SK-N-SH (cell line): Measurements from ENCODE around the gene LRP1. TPM values are rescaled to one million over a fixed set of nuclear protein-coding genes. Genes with fewer than 3 reads are reported as not detected.

Experiments
- CTCF ChIA-PET: fragments of 300-600, 350-600 bp; formaldehyde crosslinking; extraction: SDS; loops from one replicate; lab custom pipeline; 2021; lab: Yijun Ruan, JAX
- POLR2A ChIA-PET: fragments of 350-600 bp; sonication (Branson Sonifier 250); formaldehyde crosslinking; extraction: SDS; loops from one replicate; lab custom pipeline; 2020; ENCODE audit warnings: antibody characterized with exemption, inconsistent platforms; lab: Yijun Ruan, JAX
- DNase-seq: peaks from one replicate; pipeline ENCODE4 v3.0.0; 2012
- H2AFZ ChIP-seq: fragments of 200-600 bp; sonication (generic); 2 replicates; pipeline ENCODE4 v1.8.1; 2016; ENCODE audit warnings: antibody characterized with exemption, mild to moderate bottlenecking, low read depth
- H3F3A ChIP-seq: fragments of 200-600 bp; sonication (generic); replicated peaks from 2 replicates; pipeline ENCODE3; 2016; ENCODE audit warnings: antibody characterized with exemption, mild to moderate bottlenecking; ENCODE audit not compliant: insufficient read depth
- H3K27ac ChIP-seq, 2 experiments: fragments of 200-500 bp in 1 of 2; fragments of 200-600 bp in 1 of 2; sonication (Bioruptor generic) in 1 of 2; sonication (generic), shearing (Covaris generic) in 1 of 2; 2 replicates each; pipeline versions ENCODE4 v1.5.1 to v1.6.1; 2014 to 2016; ENCODE audit warnings: low read depth in 2 of 2, inconsistent platforms in 1 of 2, low read length in 1 of 2, mild to moderate bottlenecking in 1 of 2, mixed read lengths in 1 of 2
- H3K27me3 ChIP-seq: fragments of 200-600 bp; sonication (generic), shearing (Covaris generic); 2 replicates; pipeline ENCODE4 v1.6.1; 2016; ENCODE audit warnings: mixed run types; ENCODE audit not compliant: insufficient read depth
- H3K36me3 ChIP-seq, 2 experiments: fragments of 200-500 bp in 1 of 2; fragments of 200-600 bp in 1 of 2; sonication (Bioruptor generic) in 1 of 2; sonication (generic) in 1 of 2; replicated peaks in 1 of 2; 2 replicates each; pipeline versions ENCODE3 to v1.5.1; 2014 to 2016; ENCODE audit warnings: low read length in 1 of 2, mild to moderate bottlenecking in 1 of 2; ENCODE audit not compliant: insufficient read depth in 2 of 2, control insufficient read depth in 1 of 2
- H3K4me1 ChIP-seq, 2 experiments: fragments of 200-500 bp in 1 of 2; fragments of 200-600 bp in 1 of 2; sonication (Bioruptor generic) in 1 of 2; sonication (generic), shearing (Covaris generic) in 1 of 2; 2 replicates each; pipeline versions ENCODE4 v1.5.1 to v1.6.1; 2014 to 2016; ENCODE audit warnings: low read depth in 1 of 2, low read length in 1 of 2, mixed run types in 1 of 2; ENCODE audit not compliant: insufficient read depth in 2 of 2, control insufficient read depth in 1 of 2
- H3K4me2 ChIP-seq: fragments of 200-600 bp; sonication (generic), shearing (Covaris generic); 2 replicates; pipeline ENCODE4 v1.6.1; 2017; ENCODE audit warnings: mixed run types
- H3K4me3 ChIP-seq, 2 experiments: fragments of 200-500 bp in 1 of 2; fragments of 200-600 bp in 1 of 2; sonication (Bioruptor generic) in 1 of 2; sonication (generic), shearing (Covaris generic) in 1 of 2; 2 replicates each; pipeline versions ENCODE4 v1.5.1 to v1.8.1; 2014 to 2016; ENCODE audit warnings: low read depth in 2 of 2, inconsistent platforms in 1 of 2, low read length in 1 of 2, mild to moderate bottlenecking in 1 of 2, mixed read lengths in 1 of 2, moderate library complexity in 1 of 2
- H3K79me2 ChIP-seq: fragments of 200-600 bp; sonication (generic); 2 replicates; pipeline ENCODE4 v1.8.1; 2017; ENCODE audit warnings: mild to moderate bottlenecking; ENCODE audit not compliant: insufficient read depth
- H3K9ac ChIP-seq: fragments of 200-600 bp; sonication (generic); 2 replicates; pipeline ENCODE4 v1.6.1; 2017; ENCODE audit warnings: mixed run types
- H3K9me2 ChIP-seq: fragments of 200-600 bp; sonication (generic); 2 replicates; pipeline ENCODE4 v1.6.1; 2017; ENCODE audit warnings: mixed run types
- H3K9me3 ChIP-seq: fragments of 200-600 bp; sonication (generic); 2 replicates; pipeline ENCODE4 v1.6.1; 2017; ENCODE audit warnings: mixed run types, mild to moderate bottlenecking, moderate library complexity
- H4K20me1 ChIP-seq: fragments of 200-600 bp; sonication (generic); 2 replicates; pipeline ENCODE4 v1.6.1; 2017; ENCODE audit warnings: mild to moderate bottlenecking, mixed run types; ENCODE audit not compliant: insufficient read depth
- CHD2 ChIP-seq: fragments of 150-350 bp; IDR thresholded peaks from 2 replicates; pipeline ENCODE4 v1.6.1; 2018; ENCODE audit warnings: low read length; ENCODE audit not compliant: partially characterized antibody
- EZH2phosphoT487 ChIP-seq: fragments of 200-600 bp; sonication (generic); IDR thresholded peaks from 2 replicates; pipeline ENCODE4 v1.6.1; 2017; ENCODE audit warnings: low read depth, mixed run types, mild to moderate bottlenecking, antibody characterized with exemption, moderate library complexity, borderline replicate concordance
- GABPA ChIP-seq: IDR thresholded peaks from 2 replicates; pipeline ENCODE4 v1.4.0; 2012; ENCODE audit warnings: low read depth, mild to moderate bottlenecking
- GATA2 ChIP-seq: sonication (generic); formaldehyde crosslinking; IDR thresholded peaks from 2 replicates; pipeline ENCODE4 v1.5.0; 2020; ENCODE audit warnings: mild to moderate bottlenecking, missing genetic modification reagents
- JUND ChIP-seq: IDR thresholded peaks from 2 replicates; pipeline ENCODE4 v1.4.0; 2012
- MXI1 ChIP-seq: IDR thresholded peaks from 2 replicates; pipeline ENCODE4 v1.6.1; 2012; ENCODE audit warnings: mild to moderate bottlenecking, low read depth, low read length, improper control_type of control experiment
- NFIC ChIP-seq: IDR thresholded peaks from 2 replicates; pipeline ENCODE4 v1.4.0; 2012; ENCODE audit warnings: borderline replicate concordance
- NRF1 ChIP-seq: IDR thresholded peaks from 2 replicates; pipeline ENCODE4 v1.6.1; 2012; ENCODE audit warnings: low read depth, mild to moderate bottlenecking, low read length
- RAD21 ChIP-seq: IDR thresholded peaks from 2 replicates; pipeline ENCODE4 v1.6.1; 2012; ENCODE audit warnings: mild to moderate bottlenecking, low read length
- RCOR1 ChIP-seq: fragments of 150-350 bp; IDR thresholded peaks from 2 replicates; pipeline ENCODE4 v1.6.1; 2017; ENCODE audit warnings: antibody characterized with exemption, low read length
- TAF1 ChIP-seq: IDR thresholded peaks from 2 replicates; pipeline ENCODE4 v1.6.1; 2012; ENCODE audit warnings: low read depth, mild to moderate bottlenecking, low read length, moderate library complexity, borderline replicate concordance
- WGBS: methylation state at CpG from one replicate; pipeline ENCODE4 v1.1.6; 2017; ENCODE audit warnings: low lambda C conversion rate; 5-methylcytosine and 5-hydroxymethylcytosine counted together
- polyA plus RNA-seq, 3 experiments: library from polyadenylated mRNA; depleted of rRNA; stranded (reverse); fragments of >200 nt; gene quantifications; 2 replicates each; pipeline ENCODE4 v1.2.3, GENCODE V29; 2012
- TF ChIP-seq, protein P1 (sequence below): fragments of 150-350 bp; IDR thresholded peaks from 2 replicates; pipeline ENCODE4 v1.6.1; 2016; ENCODE audit warnings: mild to moderate bottlenecking, low read depth, low read length
- TF ChIP-seq, protein P2 (sequence below): fragments of 200-600 bp; sonication (generic); IDR thresholded peaks from 2 replicates; pipeline ENCODE4 v1.6.1; 2017; ENCODE audit warnings: antibody characterized with exemption, mild to moderate bottlenecking, moderate library complexity
- TF ChIP-seq, protein P3 (sequence below): IDR thresholded peaks from 2 replicates; pipeline ENCODE4 v1.4.0; 2012; ENCODE audit warnings: low read depth, borderline replicate concordance
- TF ChIP-seq, protein P4 (sequence below): fragments of 150-350 bp; IDR thresholded peaks from 2 replicates; pipeline ENCODE4 v1.6.1; 2017; ENCODE audit warnings: antibody characterized with exemption, low read length, low read depth, borderline replicate concordance
- TF ChIP-seq, protein P5 (sequence below): IDR thresholded peaks from 2 replicates; pipeline ENCODE4 v1.4.0; 2012; ENCODE audit warnings: low read depth
- TF ChIP-seq, protein P6 (sequence below): IDR thresholded peaks from 2 replicates; pipeline ENCODE4 v1.6.1; 2012; ENCODE audit warnings: mild to moderate bottlenecking, low read depth, low read length, moderate library complexity
- TF ChIP-seq, protein P7 (sequence below): IDR thresholded peaks from 2 replicates; pipeline ENCODE4 v1.4.0; 2012; ENCODE audit warnings: low read depth, borderline replicate concordance

The LRP1 gene
- polyA plus RNA-seq, 1 of the 3 experiments (the other 2 are of a cell fraction): 55.0 TPM

DNA sequence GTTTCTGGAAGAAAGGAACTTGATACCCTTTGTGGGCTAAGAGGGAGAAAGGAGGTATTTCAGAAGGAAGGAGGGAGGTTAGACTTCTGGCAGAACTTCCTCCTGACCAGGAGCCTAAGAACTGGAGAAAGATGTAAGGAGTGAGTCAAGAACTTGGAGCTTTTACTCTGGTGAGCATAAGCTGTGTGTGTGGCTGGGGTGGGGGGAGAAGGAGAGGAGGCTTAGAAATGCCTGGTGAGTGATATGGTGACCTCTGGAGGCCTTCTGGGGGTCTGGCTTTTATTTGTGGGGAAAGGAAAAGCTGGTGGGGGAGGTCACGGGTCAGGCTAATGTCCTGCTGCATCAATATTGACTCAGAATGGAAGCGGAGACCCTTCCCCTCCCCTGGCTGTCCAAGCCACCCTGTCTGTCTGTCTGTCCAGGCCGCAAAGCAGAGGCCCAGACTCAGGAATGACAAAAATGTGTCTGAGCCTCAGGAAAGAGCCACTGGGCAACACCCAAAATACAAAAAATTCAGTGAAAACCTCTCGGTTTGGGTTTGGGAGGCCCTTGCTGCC lies 4.8 kb downstream of the LRP1 start:
- CTCF ChIA-PET: interaction anchor here (0.6 to 23.5 kb wide), 10 partner anchors 8 to 1012 kb away, joined by 3 to 643 read pairs (median 4); partner anchors contain the start of gene INHBC

More for the DNA sequence above, 4.8 kb downstream of the LRP1 start:
- WGBS: 37% methylated on average over 4 of the region's 4 CpGs
- H3F3A ChIP-seq: no peaks in the 10 kb centered on the region
- H3K4me2 ChIP-seq: peak overlapping the region; percentile 99
- peaks cover 46 to 62% of the 10 kb centered on the region in 2 experiments for H3K4me1 ChIP-seq
- H3K36me3 ChIP-seq: no peaks in the 10 kb centered on the region
- no peaks in the 10 kb centered on the region for H3K9me2 ChIP-seq
- no peaks in the 10 kb centered on the region for H3K9me3 ChIP-seq
- H3K4me3 ChIP-seq: no peak overlapping the region
- TF ChIP-seq, protein P1, sequence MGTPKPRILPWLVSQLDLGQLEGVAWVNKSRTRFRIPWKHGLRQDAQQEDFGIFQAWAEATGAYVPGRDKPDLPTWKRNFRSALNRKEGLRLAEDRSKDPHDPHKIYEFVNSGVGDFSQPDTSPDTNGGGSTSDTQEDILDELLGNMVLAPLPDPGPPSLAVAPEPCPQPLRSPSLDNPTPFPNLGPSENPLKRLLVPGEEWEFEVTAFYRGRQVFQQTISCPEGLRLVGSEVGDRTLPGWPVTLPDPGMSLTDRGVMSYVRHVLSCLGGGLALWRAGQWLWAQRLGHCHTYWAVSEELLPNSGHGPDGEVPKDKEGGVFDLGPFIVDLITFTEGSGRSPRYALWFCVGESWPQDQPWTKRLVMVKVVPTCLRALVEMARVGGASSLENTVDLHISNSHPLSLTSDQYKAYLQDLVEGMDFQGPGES: no peak
- TF ChIP-seq RAD21 (no peak), GATA2 (no peak), CHD2 (no peak), NFIC (no peak), EZH2phosphoT487 (no peak), MXI1 (no peak), TAF1 (no peak), GABPA (no peak), JUND (no peak), NRF1 (no peak), RCOR1 (no peak)
- TF ChIP-seq, protein P2, sequence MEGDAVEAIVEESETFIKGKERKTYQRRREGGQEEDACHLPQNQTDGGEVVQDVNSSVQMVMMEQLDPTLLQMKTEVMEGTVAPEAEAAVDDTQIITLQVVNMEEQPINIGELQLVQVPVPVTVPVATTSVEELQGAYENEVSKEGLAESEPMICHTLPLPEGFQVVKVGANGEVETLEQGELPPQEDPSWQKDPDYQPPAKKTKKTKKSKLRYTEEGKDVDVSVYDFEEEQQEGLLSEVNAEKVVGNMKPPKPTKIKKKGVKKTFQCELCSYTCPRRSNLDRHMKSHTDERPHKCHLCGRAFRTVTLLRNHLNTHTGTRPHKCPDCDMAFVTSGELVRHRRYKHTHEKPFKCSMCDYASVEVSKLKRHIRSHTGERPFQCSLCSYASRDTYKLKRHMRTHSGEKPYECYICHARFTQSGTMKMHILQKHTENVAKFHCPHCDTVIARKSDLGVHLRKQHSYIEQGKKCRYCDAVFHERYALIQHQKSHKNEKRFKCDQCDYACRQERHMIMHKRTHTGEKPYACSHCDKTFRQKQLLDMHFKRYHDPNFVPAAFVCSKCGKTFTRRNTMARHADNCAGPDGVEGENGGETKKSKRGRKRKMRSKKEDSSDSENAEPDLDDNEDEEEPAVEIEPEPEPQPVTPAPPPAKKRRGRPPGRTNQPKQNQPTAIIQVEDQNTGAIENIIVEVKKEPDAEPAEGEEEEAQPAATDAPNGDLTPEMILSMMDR: no peak
- TF ChIP-seq, protein P3, sequence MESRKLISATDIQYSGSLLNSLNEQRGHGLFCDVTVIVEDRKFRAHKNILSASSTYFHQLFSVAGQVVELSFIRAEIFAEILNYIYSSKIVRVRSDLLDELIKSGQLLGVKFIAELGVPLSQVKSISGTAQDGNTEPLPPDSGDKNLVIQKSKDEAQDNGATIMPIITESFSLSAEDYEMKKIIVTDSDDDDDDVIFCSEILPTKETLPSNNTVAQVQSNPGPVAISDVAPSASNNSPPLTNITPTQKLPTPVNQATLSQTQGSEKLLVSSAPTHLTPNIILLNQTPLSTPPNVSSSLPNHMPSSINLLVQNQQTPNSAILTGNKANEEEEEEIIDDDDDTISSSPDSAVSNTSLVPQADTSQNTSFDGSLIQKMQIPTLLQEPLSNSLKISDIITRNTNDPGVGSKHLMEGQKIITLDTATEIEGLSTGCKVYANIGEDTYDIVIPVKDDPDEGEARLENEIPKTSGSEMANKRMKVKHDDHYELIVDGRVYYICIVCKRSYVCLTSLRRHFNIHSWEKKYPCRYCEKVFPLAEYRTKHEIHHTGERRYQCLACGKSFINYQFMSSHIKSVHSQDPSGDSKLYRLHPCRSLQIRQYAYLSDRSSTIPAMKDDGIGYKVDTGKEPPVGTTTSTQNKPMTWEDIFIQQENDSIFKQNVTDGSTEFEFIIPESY: no peak
- TF ChIP-seq, protein P4, sequence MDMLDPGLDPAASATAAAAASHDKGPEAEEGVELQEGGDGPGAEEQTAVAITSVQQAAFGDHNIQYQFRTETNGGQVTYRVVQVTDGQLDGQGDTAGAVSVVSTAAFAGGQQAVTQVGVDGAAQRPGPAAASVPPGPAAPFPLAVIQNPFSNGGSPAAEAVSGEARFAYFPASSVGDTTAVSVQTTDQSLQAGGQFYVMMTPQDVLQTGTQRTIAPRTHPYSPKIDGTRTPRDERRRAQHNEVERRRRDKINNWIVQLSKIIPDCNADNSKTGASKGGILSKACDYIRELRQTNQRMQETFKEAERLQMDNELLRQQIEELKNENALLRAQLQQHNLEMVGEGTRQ: no peak
- TF ChIP-seq, protein P5, sequence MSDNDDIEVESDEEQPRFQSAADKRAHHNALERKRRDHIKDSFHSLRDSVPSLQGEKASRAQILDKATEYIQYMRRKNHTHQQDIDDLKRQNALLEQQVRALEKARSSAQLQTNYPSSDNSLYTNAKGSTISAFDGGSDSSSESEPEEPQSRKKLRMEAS: no peak
- TF ChIP-seq, protein P6, sequence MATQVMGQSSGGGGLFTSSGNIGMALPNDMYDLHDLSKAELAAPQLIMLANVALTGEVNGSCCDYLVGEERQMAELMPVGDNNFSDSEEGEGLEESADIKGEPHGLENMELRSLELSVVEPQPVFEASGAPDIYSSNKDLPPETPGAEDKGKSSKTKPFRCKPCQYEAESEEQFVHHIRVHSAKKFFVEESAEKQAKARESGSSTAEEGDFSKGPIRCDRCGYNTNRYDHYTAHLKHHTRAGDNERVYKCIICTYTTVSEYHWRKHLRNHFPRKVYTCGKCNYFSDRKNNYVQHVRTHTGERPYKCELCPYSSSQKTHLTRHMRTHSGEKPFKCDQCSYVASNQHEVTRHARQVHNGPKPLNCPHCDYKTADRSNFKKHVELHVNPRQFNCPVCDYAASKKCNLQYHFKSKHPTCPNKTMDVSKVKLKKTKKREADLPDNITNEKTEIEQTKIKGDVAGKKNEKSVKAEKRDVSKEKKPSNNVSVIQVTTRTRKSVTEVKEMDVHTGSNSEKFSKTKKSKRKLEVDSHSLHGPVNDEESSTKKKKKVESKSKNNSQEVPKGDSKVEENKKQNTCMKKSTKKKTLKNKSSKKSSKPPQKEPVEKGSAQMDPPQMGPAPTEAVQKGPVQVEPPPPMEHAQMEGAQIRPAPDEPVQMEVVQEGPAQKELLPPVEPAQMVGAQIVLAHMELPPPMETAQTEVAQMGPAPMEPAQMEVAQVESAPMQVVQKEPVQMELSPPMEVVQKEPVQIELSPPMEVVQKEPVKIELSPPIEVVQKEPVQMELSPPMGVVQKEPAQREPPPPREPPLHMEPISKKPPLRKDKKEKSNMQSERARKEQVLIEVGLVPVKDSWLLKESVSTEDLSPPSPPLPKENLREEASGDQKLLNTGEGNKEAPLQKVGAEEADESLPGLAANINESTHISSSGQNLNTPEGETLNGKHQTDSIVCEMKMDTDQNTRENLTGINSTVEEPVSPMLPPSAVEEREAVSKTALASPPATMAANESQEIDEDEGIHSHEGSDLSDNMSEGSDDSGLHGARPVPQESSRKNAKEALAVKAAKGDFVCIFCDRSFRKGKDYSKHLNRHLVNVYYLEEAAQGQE: no peak
- TF ChIP-seq, protein P7, sequence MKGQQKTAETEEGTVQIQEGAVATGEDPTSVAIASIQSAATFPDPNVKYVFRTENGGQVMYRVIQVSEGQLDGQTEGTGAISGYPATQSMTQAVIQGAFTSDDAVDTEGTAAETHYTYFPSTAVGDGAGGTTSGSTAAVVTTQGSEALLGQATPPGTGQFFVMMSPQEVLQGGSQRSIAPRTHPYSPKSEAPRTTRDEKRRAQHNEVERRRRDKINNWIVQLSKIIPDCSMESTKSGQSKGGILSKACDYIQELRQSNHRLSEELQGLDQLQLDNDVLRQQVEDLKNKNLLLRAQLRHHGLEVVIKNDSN: no peak
- H3K9ac ChIP-seq: no peak overlapping the region
- peaks cover 58% of the 10 kb centered on the region for H4K20me1 ChIP-seq
- H3K79me2 ChIP-seq: peaks cover 79% of the 10 kb centered on the region
- H2AFZ ChIP-seq: no peak overlapping the region
- POLR2A ChIA-PET: interaction anchor here (1.4 kb wide), 1 partner anchor 43 kb away, joined by 7 read pairs; no protein-coding TSS in a partner anchor
- H3K27me3 ChIP-seq: no peaks in the 10 kb centered on the region
- H3K27ac ChIP-seq: peak overlapping the region; percentile 30 to 45
- DNase-seq: no peak
